HCT116 (cell line): ENCODE results near the gene TM9SF2.

Source experiments
- EZH2 ChIP-seq: fragments of 200-600 bp; sonication (generic); IDR thresholded peaks from 2 replicates; pipeline ENCODE4 v1.6.1; 2017; ENCODE audit warnings: antibody characterized with exemption, mixed run types
- POLR2A ChIP-seq: IDR thresholded peaks from 2 replicates; pipeline ENCODE4 v1.7.0; 2011; ENCODE audit warnings: borderline replicate concordance; ENCODE audit not compliant: insufficient read depth, insufficient read length; ENCODE audit errors: extremely low read depth
- POLR2AphosphoS5 ChIP-seq: IDR thresholded peaks from 2 replicates; pipeline ENCODE4 v1.6.1; 2011; ENCODE audit warnings: mild to moderate bottlenecking, low read depth, low read length, moderate library complexity
- SRF ChIP-seq: IDR thresholded peaks from 2 replicates; pipeline ENCODE4 v1.6.1; 2012; ENCODE audit warnings: low read depth
- TF ChIP-seq, protein P1 (sequence below), 3 experiments: fragments of 200-600 bp in 1 of 3; sonication (generic) in 1 of 3; IDR thresholded peaks in 2 of 3; conservative IDR thresholded peaks in 1 of 3; 2 replicates each; pipeline ENCODE4 v1.5.1; 2012 to 2017; ENCODE audit warnings: low read depth in 2 of 3, low read length in 2 of 3, antibody characterized with exemption in 1 of 3, borderline replicate concordance in 1 of 3, control low read depth in 1 of 3, mild to moderate bottlenecking in 1 of 3, mixed read lengths in 1 of 3, mixed run types in 1 of 3, moderate library complexity in 1 of 3; ENCODE audit not compliant: insufficient read depth in 1 of 3

DNA sequence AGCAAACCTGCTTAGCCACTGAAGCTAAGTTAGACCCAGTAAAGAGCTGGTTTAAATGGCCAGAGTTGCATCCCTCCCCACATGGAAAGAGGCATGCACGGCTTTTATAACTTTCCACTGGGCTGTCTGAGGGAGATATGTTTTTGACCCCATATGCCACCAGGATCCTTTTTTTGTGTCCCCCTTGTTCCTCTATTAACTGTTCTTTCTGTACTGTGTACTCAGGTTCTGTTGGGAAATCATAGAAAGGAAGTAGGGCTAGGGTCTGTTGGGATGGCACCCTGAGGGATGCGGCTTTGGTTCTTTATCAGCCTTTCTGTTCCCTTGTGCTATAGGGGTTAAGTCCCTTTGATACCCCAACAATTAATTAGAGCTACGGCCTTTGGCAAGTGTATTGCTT lies 12.2 kb upstream of the TM9SF2 start:
- no peak for TF ChIP-seq POLR2AphosphoS5
- TF ChIP-seq EZH2: no peak
- TF ChIP-seq, protein P1, sequence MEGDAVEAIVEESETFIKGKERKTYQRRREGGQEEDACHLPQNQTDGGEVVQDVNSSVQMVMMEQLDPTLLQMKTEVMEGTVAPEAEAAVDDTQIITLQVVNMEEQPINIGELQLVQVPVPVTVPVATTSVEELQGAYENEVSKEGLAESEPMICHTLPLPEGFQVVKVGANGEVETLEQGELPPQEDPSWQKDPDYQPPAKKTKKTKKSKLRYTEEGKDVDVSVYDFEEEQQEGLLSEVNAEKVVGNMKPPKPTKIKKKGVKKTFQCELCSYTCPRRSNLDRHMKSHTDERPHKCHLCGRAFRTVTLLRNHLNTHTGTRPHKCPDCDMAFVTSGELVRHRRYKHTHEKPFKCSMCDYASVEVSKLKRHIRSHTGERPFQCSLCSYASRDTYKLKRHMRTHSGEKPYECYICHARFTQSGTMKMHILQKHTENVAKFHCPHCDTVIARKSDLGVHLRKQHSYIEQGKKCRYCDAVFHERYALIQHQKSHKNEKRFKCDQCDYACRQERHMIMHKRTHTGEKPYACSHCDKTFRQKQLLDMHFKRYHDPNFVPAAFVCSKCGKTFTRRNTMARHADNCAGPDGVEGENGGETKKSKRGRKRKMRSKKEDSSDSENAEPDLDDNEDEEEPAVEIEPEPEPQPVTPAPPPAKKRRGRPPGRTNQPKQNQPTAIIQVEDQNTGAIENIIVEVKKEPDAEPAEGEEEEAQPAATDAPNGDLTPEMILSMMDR (IDR thresholded peaks at IDR 0.05 in 2 of 3, conservative IDR thresholded peaks at IDR 0.05 in 1 of 3; ENCODE audit: borderline replicate concordance in 1 of 3, insufficient read depth in 1 of 3, low read depth in 2 of 3, low read length in 2 of 3): no peak
- no peak for TF ChIP-seq POLR2A
- no peak for TF ChIP-seq SRF
